GM18861 (cell line): ENCODE measurements around the gene AGAP1.
"Not testable (repeated sequence)": the region's sequence is repeated elsewhere in the genome, so short reads cannot be mapped to it uniquely, and the experiment has no call there.

Experiments
- ATAC-seq: cut with Tn5 transposase; IDR thresholded peaks from one replicate; pipeline ENCODE4 v1.9.1; 2021; ENCODE audit not compliant: unreplicated experiment

AGAP1 gene

GRCh38 chr2:235584638-235585007 lies 90.8 kb downstream of the AGAP1 start:
- no peak for ATAC-seq

DNA sequence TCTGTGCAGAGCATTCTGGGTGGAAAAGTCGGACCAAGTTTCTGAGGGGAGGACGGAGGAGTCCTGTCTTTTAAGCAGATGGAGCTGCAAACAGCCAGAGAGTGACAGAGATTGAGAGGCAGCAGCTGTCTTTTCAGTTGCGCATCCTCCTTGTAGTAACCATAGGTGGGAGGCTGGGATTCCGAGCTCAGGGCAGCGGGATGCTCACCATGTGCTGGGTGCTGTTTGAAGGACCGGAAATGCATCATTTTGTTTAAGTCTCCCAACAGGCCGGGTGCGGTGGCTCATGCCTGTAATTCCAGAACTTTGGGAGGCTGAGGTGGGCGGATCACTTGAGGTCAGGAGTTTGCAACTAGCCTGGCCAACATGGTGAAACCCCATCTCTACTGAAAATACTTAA lies 93.4 kb downstream of the AGAP1 start:
- ATAC-seq: no peak

GRCh38 chr2:235588750-235589149 lies 94.9 kb downstream of the AGAP1 start:
- ATAC-seq: no peak

GRCh38 chr2:235591231-235591730 lies 97.4 kb downstream of the AGAP1 start:
- no peak for ATAC-seq

DNA sequence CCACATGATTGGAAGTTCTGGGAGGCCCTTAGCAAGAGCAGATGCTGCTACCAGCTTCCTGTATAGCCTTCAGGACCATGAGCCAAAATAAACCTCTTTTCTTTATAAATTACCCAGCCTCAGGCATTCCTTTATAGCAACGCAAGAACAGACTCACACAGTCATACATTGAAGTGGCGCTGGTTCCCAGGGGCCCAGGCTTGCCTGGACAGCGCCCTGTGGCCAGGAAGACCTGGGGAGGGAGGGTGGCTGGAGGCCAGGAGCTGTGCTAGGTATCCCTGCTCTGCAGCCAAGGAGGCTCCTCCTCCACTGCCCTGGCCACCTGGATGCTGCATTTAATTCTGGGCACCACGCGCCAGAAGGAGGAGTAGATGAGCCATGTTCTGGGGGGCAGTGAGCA lies 98.1 kb downstream of the AGAP1 start:
- no peak for ATAC-seq

DNA sequence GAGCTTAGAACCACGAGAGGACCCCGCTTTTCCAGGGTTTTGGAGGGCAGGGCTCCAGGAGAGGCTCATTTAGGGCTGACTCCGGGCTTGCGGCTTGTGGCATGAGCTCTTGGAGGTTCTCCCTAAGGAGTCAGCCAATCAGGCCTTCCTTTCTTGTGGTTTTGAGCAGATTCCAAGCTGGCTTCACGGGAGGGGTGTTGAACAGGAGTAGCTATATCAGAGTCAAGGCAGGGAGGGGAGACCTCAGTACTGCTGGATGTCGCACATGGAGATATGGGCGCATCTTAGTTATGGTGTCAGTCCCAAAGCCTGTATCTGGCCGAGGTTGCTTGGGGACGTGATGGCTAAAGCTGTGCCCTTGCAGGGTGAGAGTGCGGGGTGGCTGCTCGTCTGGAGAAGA lies 98.6 kb downstream of the AGAP1 start:
- no peak for ATAC-seq

- no peak for ATAC-seq
These were observed 99.0 kb downstream of the AGAP1 start for GRCh38 chr2:235592836-235593235.

- no peak for ATAC-seq
These were observed 100.2 kb downstream of the AGAP1 start for GRCh38 chr2:235594041-235594440.

DNA sequence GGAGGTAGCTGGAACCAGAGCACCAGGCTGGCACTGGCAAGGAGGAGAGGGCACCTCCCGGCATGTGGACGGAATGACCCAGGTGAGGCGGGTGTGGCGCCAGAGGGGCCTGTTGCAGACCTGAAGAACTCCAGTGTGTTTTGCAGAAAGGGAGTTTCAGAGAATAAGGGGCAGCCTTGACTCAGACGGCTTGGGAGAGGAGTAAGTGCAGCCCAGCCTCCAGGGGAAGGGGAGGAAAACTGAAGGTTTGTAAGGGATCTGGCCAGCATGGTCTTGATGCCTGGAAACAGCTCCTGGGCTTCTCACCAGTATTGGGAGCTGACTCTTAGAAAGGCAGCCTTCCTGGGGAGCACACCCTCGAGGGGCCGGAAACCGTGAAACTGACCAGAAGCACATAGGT lies 101.1 kb downstream of the AGAP1 start:
- no peak for ATAC-seq

DNA sequence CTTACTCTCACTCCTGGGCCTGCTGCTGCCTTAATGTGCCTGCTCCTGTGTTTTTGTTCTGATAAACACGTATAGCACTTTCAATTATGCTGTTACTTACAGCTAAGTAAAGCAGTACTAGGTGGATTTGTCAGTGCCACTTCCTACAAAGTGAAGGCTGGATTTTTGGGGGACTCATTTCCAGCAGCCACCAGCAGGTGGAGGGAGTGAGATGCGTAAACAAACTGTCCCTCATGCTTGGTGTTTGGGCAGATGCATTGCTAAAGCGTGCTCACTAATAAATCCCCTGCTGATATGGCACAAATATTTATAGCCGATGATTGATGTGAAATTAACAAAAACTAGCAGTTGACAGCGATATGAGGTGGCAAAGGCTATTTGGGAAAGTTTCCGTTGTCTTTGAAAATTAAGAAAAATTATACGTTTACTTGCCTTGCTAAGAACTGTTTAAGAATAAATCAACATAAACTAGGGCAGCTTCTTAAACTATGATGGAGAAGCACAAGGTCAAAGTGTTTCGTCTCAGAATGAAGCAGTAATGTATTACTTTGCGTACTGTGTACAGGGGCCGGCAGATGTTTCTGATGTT lies 101.7 kb downstream of the AGAP1 start:
- ATAC-seq: no peak

- ATAC-seq: no peak
These were observed 102.4 kb downstream of the AGAP1 start for GRCh38 chr2:235596272-235596671.

DNA sequence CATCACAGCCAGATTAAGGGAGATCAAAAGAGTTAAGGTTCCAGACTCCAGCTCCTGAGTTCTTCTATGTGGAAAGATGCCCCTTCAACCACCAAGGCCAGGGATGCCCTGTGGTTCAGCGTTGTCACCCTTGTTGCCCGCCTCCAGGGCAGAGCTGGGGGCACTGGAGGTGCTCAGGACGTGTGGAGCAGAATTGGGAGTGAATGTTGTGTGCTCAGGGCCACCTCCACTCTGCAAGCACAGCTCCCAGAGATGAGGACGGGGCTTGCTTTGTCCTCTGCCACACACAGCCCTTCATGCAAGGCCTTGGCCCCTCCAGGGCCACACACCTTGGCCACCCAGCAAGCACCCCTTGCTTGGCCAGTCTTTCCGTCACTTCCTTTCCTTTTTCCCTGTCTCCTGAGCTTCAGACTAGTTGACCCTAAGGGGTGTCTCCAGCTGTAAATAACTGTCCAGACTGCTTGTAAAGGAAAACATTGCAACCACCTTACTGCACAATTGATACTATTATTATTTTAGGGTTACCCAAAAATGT lies 103.3 kb downstream of the AGAP1 start:
- ATAC-seq: no peak

DNA sequence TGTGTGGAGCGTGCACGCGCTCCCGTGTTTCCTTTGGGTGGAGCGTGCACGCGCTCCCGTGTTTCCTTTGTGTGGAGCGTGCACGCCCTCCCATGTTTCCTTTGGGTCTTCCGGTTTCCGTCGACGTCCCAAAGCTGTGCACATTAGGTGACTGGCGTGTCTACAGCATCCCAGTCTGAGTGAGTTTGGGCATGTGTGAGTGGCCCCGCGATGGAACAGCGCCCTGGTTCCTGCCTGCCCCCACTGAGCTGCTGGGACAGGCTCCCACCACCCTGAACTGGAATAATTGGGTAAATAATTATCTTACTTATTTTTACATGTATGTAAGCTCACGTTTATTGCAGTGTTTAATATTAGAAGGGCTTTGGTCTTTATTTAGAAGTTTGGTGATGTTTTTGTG lies 104.2 kb downstream of the AGAP1 start:
- ATAC-seq: no peak

DNA sequence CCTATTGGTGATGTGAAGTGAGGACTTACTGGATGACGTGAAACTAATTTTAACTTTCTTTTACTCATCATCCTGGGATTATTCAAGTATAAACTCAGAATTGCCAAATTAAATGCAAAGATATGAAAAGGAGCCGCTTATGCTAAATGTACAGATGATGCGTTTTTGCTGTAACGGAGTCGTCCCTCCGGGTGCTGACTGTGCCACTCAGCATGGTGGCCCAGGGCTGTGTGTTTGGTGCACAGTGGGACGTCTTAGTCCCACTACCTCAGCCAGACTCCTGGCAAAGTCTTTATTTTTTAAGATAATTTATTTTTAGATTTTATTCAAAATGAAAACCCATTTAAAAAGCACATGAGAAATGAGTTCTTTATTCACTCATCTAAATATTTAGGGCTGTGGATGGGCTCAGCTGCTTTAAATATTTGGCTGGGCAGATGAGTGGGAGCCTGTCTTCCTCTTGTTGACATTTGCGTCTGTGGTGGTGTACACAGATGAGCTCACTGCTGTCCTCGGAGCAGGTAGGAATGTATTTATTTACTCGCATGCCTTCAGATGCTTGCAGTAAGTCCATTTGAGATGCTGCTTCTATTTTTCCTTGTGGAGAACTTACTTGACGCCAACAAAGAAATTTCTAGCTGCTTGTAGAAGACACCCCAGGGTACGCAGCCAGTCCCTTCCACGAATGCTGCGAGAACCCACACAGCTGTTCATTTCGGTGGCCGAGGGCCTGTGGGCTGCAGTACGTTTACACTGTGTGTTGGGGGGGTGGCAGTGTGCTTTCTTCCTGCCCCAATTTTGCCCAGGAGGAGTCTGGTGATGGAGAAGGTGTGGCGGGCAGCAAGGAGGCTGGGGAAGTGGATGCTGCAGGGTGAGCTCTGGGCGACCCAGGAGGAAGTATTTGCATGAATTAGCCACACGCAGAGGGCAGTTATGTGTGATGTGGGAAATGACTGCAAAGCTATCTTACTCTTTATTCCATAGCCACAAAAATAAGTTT lies 105.0 kb downstream of the AGAP1 start:
- no peak for ATAC-seq

- ATAC-seq: no peak
These were observed 105.9 kb downstream of the AGAP1 start for GRCh38 chr2:235599596-235600338.

GRCh38 chr2:235600406-235600805 lies 106.6 kb downstream of the AGAP1 start:
- no peak for ATAC-seq

DNA sequence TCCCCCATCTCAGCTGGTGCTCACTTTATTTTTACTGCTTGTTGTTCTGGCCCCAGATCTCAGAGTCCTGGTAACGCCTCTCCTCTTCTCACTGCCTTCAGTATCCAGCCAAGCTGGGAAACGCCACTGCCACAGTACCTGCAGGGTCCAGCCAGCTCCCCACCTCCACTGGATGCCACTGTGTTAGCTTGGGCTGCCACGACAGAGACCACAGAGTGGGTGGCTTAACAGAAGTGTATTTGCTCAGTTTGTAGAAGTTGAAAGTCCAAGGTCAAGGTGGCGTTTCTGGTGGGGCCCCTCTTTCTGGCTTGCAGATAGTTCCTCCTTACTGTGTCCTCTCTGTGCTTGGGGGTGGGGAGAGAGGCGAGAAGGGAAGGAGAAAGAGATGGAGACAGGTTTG lies 107.1 kb downstream of the AGAP1 start:
- ATAC-seq: no peak

- no peak for ATAC-seq
These were observed 108.3 kb downstream of the AGAP1 start for GRCh38 chr2:235601960-235602704.

DNA sequence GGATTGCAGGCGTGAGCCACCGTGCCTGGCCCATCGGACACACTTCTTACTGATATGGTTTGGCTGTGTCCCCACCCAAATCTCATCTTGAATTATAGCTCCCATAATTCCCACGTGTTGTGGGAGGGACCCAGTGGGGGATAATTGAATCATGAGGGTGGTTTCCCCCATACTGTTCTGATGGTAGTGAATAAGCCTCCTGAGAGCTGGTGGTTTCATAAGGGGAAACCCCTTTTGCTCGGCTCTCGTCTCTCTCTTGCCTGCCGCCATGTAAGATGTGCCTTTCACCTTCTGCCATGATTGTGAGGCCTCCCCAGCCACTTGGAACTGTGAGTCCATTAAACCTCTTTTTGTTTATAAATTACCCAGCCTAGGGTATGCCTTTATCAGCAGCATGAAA lies 109.1 kb downstream of the AGAP1 start:
- ATAC-seq: not testable (repeated sequence)

- no peak for ATAC-seq
These were observed 109.8 kb downstream of the AGAP1 start for GRCh38 chr2:235603659-235604058.
